D341Med (cell line): ENCODE measurements around the gene SLC24A3.

Experiments used
- DNase-seq: peaks from one replicate; pipeline ENCODE4 v3.0.0; 2012; ENCODE audit warnings: low spot score

SLC24A3 gene

DNA sequence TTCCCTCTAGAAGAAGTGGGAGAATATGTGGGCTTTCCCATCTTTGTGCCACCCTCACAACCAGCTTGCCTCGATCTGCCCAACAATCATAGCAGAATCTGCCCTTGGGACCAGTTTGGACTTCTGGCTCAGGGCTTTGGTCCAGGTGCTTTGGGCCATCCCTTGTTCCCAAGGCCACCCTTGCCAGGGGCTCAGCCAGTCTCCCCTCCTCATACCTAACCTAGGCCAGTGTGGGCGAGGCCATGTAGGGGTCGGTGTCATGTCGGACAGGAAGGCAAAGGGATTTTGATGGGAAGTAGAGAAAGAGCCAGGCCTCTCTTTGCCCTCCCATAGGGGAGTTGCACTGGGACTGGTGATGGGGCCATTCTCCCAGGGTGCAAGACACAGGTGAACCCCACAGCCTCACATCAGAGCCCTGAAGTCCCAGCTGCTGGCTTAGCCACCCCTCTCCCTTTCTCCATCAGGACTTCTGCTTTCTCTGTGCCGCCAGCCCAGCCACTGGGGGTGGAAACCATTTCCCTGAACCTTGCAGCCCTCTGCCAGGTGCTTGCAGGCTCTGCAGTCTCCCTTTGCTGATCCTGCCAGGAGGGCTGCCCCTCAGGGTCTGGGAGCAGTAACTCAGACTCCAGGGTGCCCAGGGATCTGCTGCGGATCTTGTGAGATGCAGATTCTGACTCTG is 60.7 kb downstream of the SLC24A3 start:
- DNase-seq: no peak

DNA sequence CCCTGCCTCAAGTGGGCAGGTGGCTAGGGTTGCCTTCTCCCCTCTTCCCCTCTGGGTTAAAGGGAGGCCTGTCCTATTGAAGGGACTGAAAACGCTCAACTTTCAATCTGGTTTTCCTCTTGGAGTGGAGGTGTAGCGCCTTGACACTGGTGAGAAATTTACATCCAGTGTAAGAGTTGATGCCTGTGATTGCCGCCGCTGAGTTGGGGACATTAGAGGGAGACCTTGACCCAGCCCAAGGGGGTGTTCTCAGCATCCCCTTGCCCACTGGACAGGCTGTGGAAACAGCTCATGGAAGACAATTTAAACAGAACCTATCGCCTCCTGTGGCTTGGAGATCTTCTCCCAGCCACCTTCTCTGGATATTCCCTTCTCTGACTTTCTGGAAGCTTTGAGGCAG is 61.6 kb downstream of the SLC24A3 start:
- no peak for DNase-seq

DNA sequence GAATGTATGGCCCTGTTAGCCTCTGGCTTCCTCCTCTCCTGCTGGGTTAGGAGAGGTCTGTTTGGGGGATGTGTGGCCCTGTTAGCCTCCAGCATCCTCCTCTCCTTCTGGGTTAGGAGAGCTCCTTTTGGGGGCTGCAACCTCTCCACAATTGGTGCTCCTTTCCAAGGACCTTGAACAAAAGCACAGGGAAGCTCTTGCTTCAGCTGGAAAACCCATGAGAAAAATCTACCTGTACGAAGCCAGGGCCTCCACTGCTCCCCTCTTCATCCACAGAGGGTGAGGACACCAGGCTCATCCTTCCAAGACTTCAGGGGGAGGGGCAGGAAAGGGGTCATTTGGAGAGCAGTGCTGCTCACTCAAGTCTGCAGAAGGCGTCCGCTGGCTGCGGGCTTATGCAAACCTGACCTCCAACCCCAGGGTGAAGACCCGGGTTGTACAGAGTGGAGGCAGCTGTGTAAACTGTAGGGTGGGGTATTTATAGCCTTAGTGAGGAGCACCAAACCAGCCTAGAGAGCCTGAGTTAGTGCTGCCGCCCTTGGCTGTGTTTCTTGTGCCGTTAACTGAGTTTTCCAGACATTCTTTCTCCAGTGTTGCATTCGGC is 62.1 kb downstream of the SLC24A3 start:
- DNase-seq: no peak

DNA sequence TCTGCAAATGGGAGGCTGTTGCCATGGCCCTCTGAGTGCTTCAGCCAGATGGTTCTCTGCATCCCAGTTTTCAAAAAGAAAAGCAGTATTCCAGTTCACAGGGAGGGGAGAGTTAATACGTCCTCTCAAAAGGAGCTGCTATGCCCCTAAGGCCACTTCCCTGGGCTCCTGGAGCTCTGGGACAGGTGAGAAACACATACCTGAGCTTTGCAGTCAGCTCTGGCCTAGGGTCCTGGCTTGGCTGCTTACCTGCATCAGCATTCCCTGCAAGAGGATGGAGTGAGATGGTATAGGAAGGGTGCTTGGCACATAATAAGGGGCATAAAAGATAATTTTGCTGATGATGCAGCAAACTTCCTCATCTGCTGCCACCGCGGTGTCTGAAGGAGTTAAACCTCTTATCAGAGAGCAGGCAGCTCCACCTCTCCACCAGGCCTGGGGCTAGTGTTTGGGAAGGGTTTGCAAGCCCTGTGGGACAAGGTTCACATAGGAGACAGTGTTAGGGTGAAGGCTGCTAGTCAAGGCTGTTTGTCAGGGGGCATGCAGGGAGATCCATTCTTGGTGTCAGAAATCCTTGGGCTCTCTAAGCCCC is 62.7 kb downstream of the SLC24A3 start:
- no peak for DNase-seq

DNA sequence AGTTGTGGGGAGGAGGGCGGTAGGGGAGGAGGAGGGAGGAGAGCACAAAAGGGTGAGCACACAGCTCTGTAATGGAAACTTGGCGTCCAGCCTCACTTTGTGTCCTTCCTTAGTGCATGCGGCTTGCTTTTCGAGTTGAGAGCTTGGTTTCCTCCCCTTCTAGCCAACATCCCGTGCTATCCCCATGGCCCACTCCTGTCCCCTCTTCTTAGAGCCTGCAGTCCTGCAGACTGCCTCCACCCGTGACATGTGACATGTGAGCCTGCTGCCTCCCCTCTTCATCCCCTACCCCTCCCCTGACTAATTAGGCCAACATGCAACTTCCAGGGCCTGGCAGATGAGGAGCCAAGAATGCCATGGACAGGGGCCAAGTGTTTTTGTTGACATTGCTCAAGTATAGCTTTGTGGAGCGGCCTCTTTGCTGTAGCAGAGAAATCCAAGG is 63.2 kb downstream of the SLC24A3 start:
- DNase-seq: no peak

DNA sequence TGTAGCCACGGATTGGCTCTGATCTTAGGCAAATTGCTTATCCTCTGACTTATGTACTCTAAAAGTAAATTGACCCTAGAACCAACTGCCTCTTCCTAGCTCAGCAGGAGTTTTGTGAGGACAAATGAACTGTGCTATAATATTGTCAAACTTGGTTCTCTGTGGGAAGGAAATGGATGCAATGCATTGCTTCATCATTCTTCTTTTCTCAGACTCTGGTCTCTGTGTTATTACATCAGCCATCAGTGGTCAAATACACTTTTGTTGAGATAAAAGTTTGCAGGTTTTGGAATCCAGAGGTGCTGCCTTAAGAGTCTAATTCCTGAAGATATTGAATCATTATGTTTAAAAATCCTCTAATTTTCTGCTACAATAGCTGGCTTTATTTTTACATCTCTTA is 64.9 kb downstream of the SLC24A3 start:
- no peak for DNase-seq

DNA sequence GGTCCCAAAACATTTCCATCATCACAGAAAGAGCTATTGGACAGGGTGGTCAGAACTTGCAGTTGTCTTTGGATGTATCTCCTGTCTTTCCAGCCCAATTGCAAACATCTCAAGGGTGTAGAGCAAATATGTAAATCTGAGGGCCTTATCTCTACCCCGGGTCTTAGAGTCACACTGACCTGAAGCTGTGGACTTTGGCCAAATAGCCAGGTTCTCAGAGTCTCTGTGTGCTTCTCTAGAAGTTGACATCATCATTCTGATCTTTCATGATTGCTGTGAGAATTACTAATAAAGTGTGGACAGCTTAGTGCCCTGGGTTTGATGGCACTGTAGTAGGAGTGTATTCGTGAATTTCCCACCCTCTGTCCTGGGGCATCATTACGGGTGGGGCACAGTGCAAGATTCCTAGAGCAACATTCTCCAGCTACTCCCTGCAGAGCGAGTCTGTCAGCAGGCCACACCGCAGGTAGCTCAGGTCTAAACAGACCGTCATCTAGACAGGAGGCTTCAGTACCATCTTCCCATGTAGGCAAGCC is 71.1 kb downstream of the SLC24A3 start:
- no peak for DNase-seq

DNA sequence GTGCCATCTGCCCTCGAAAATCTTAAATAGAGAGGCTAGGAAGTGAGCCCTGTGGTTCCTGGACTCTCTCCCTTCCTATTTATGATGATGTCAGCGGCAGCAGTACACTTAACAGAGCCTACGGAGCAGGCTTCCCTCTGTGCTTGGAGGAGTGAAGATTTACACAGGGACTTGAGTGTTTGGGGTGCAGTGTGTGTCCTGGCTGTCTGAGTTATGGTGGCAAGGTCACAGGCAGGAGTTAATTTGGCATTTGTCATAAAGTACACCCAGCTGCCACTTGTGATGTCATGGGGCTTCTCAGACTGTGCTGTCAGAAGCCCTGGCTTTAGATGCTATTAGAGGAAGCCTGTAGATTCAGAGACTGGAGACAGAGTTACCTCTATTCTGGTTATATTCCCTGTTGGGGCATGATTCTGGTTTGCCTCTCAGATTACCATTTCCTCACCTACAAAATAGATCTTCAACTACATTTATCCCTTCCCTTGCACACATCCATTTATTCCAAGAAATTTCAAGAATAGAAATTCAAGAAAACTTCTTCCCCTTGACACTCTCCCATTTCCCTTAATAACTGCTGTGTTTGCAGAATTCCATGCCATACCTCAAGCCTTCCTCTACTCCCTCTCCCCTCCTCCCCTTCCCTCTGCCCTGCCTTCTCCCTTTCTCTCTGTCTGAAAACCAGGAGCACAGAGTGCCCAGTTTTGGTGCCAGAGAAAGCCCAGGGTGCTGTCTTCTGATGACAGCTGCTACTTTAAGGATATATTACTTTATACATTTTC is 72.1 kb downstream of the SLC24A3 start:
- no peak for DNase-seq

DNA sequence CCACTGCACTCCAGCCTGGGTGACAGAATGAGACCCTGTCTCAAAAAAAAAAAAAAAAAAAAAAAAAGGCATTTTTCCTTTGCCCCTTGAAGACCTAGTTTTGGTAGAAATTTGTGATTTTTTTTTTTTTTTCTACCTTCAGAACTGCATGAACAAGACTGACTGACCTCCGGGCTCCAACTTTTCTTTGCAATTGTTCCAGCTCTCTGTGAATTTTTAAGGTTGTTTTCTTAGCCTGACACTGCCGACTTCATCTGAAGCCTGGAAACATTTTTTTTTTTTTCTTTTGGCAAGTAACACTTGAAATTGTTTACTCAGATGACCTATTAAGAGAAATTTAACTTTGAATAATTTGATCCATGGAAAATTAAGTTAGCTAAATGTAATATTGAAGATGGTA is 73.0 kb downstream of the SLC24A3 start:
- DNase-seq: no peak

DNA sequence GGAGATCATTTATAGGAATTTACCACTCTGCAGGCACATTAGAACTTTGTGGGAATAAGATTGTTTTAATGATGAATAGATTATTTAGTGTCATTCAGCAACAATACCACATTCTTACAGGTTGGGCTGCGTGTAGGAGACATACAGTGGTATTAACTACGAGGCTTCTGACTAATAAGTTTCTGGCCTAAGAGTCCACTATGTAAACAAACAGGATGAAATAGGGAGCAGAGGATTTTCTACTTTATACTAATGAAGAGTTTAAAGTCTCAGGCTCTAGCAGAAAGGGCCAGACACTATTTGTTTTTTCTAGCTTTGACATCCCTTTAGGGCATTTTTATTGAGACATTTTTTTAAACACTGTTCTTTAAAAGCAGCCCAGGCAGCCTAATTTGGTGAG is 75.6 kb downstream of the SLC24A3 start:
- DNase-seq: no peak

DNA sequence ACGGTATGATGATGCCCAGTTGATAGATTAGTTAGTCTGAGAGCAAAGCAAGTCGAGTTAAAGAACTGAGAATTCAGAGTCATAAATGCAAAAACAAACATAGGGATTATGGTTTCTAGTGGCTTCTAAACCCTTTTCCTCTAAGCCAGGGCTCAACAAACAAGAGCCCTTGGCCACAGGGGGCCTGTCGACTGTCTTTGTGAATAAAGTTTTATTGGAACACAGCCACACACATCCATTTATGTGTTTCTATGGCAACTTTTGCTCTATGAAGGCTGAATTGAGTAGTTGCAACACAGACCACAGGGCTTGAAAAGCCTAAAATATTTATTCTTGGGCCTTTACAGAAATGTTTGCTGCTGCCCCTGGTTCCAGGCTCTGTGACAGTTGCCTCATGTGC is 76.2 kb downstream of the SLC24A3 start:
- DNase-seq: no peak

DNA sequence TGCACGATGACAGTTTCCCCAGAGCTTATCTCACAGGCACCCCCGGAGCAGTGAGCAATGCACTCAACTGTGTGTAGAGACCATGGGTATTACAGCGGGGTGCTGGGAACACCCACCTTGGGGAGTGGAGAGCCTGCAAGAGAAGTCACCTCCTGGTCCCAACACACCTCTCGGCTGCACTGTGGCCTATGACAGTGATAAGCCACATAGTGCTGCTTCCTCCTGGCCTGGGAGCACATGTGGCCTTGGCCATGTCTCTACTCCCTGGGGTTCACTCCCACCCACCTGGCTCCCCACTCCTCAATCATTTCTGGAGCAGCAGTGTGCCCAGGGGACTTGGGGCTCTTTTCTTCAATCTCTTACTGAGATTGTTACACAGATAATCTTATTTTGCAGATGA is 77.0 kb downstream of the SLC24A3 start:
- DNase-seq: no peak

DNA sequence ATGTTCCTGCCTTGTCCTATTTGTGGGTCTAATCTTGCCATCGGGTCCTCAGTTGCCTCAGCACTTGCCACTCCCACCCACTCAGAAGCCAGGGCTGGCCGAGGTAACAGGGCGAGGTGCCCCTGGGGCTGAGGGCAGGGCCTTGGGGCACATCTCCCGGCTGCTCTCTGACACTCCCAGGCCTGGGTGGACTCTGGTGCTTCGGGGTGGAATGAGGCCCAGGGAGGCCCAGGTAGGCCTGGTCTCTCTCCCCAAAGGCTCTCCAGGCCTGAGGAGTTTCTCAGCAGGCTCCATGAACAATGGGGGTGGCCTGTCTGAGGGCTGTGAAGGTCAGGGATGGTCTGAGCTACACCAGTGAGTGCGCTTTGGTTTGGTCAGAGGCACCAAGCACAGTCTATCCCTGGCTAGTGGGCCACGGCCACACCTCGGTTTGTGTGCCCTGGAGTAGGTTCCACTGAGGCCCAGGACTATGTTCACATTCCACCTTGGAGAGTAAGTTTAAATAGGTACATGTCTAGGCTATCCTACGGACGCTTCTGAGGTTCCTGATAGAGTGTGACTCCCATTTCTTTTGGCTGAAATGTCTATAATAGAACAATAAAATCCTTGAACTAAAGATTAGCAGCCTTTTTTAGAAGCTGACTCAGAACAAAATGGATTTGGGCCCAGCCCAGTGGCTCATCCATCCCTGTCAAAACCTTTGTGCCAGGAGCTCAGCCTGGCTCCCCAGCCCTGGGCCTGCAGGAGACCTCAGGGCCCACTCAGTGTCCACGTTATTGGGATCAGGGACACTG is 78.8 kb downstream of the SLC24A3 start:
- DNase-seq: no peak

DNA sequence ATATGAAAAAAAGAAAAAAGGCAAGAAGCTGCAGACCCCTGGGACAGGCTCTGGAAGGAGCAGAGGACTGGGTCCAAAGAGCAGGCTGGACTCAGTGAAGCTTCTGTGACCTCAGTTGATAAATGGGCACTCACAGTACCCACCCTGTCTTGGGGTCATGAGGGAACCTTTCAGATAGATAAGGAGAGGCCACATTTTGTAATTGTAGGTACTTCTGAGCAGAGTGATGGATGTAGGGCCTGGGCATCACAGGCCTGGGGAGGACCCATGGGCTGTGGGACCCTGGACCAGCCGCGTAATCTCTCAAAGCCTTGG is 79.3 kb downstream of the SLC24A3 start:
- no peak for DNase-seq

DNA sequence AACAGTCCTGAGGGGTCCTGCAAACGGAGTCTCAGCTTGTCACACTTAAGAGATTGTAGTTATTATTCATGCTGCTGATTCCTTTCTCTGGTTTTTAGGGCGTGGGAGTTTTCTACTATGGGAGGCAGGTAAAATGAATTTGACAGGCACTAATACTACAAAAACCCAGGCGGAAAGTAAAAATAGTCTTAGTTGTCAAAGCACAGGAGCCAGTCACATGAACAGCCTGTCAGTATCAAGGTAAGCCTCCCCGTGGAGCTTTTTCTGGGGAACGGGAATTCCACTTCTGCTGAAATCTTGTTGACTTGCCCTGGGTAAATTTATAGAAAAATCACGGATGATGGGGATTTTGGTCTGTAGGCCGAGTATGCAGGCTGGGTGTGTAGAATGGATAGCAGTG is 79.8 kb downstream of the SLC24A3 start:
- no peak for DNase-seq

DNA sequence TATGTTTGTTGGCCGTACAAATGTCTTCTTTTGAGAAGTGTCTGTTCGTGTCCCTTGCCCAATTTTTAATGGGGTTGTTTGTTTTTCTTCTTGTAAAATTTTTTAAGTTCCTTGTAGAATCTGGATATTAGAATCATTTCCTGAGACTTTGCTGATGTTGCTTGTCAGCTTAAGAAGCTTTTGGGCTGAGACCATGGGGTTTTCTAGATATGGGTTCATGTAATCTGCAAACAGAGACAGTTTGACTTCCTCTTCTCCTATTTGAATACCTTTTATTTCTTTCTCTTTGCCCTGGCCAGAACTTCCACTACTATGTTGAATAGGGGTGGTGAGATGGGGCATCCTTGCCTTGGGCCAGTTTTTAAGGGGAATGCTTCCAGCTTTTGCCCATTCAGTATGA is 82.6 kb downstream of the SLC24A3 start:
- DNase-seq: no peak

DNA sequence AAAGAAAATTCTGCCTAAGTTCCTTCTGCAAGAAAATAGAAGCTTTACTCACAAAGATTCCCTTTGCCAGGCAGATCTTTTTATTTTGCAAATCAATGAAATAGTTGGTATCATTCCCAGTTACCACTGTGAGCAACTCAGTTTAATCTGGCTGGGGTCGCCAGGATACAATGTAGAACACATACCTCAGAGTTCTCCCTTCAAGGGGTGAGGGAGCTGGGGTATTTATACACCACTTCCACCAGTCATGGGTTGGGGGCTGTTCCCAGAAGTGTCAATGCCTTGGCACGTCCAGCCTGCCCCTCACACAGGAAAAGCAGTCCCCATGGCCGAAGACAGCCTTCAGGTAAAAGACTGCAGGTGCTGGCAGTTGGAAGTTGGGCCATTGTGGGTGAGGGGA is 86.2 kb downstream of the SLC24A3 start:
- no peak for DNase-seq

DNA sequence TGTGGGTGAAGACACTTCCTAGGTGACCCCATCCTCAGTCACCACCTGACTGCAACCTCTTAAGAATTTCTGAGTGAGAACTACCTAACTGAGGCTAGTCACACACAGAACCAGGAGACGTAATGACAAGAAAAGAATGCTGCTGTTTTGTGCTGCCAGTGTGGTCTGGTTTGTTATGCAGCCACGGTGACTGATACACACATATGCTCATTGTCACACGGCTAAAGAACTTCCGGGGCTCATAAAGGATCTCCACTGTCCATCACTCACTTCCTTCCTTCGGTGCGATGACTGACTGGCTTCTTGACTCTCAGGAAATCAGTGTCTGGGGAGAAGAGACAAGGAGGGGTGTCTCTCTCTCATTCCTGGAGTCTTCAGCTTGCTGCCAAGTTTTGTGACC is 88.0 kb downstream of the SLC24A3 start:
- DNase-seq: no peak

DNA sequence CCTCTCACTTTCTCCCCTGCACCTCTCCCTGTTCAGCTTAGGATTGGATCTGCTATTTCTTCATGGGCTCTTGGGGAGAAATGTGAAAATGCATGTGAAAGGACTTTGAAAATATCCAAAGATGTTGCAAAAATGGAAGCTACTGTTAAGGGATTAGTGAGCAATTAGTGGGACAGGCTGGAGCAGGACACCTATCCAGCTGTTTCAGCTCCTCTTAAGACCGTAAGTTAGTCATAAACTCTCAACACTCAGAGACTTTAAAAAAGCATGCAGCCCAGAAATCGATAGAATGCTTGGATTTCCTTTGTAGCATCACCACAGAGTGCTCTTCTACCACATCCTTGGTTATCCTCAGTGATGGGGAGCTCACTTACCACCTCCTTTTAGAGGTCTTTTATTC is 88.7 kb downstream of the SLC24A3 start:
- DNase-seq: no peak

DNA sequence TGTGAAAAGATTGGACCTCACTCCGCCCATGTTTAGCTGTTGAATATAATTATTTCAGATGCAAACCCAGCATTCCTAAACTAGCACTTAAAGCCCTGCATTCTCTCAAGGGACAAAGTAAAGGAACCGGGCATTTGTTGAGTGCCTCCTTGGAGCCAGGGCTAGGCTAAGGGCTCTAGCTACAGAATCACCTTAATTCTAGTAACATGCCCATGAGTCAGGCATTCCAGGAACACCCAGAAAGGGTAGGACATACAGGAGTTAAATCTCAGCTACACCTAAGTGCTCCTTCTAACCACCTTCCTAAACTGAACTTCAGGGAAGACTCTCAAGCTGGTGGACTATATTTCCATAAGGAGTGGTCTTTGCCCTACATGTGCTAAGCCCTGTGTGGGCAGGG is 89.4 kb downstream of the SLC24A3 start:
- no peak for DNase-seq

DNA sequence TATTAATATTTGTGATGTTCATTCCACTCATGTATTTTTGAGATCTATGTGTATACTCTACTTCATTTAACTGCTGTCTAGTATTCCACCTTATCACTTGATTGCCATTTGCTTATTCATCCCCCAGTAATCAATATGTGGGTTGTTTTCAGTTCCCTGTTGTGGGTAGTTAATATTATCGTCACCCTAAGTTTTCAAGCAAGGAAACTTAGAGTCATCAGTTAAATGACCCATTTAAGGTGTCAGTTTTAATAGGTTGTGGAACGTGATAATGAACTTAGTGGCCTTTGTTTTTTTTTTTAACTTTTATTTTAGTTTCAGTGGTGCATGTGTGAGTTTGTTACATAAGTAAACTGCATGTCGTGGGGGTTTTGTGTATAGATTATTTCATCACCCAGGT is 90.3 kb downstream of the SLC24A3 start:
- DNase-seq: no peak

DNA sequence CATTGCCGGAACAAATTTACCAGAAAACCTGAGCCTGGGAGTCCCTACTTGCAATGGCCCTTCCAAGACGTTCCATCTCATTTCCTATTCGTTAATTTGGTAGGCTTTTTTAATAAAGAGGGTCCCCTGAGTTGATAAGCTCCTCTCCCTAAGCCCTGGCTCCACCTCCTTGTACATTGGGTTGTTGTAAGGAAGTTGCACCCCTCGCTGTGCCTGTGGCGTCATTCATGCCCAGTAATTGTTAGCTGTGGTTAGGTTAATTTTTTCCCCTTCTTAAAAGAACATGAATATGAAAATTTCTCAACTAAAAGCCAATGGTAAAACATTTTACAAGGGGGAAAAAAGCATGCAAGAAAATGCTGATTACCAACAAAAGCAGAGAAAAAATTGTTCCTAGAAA is 91.9 kb downstream of the SLC24A3 start:
- DNase-seq: no peak
